HG03558 (cell line): ENCODE measurements around the gene COQ10A.

ENCODE experiments used
- ATAC-seq: cut with Tn5 transposase; IDR thresholded peaks from one replicate; pipeline ENCODE4 v1.9.1; 2021; ENCODE audit warnings: moderate number of reproducible peaks; ENCODE audit not compliant: unreplicated experiment; ENCODE audit errors: extremely low read depth

COQ10A gene

GRCh38 chr12:56304872-56305590, 38.3 kb downstream of the COQ10A start:
- ATAC-seq: no peak

GRCh38 chr12:56307221-56307965, 40.7 kb downstream of the COQ10A start:
- ATAC-seq: no peak

DNA sequence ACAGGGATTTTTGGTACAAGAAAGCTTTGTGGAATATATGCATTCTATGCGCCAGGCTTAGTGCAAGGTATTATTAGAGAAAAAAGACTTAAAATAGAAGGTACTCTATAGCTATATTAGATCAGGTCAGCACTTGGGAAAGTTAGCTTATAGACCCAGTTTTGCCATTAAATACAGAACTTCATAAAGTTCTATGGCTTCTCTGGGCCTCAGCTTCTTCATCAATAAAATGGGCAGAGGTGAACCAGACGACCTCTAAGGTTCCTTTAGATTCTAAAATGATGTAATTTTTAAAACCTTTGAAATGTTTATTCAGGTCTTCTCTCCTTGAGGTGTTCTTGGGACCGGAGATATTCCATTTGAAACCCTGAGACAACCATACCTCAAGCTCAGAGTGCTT, 42.0 kb downstream of the COQ10A start:
- ATAC-seq: no peak

- no peak for ATAC-seq
These were observed 44.3 kb downstream of the COQ10A start for GRCh38 chr12:56311003-56311402.

- ATAC-seq: no peak
These were observed 48.5 kb downstream of the COQ10A start for GRCh38 chr12:56315249-56315621.

DNA sequence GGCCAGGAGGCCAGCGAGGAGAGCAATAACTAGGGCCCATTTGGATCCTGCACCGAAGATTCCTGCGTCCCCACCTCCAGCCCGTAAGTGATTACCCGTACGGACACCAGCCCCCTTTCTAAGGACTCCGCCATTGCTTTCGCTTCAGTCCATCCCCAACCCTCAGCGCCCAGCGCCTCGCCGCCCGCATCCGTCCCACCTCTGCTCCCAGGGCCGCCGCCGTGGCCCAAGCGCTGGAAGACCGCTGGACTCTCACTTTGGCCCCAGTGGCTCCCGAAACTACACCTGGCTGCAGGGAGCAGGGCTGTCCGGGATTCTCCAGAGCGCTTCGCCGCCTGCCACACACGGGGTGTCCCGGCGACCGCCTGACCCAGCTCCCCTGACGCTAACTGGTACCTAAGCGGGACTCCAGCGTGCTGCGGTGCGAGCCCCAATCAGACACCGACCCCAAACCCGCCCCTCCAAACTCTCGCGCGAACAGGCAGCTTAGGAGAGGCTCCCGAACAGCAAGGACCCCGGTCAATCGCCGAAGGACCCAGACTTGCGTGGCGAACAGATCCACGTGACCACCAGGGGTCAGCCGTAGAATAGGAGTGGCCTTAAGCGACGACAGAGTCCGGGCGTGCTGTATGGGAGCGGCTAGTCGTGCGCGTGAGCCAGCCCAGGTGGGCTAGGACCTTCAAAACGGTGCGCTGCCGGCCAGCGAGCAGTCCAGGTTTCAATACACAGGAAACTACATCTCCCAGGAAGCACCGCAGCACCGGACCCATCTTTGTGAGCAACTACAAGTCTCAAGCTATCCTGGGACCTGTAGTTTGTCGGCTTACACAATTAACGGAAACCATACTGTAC, 49.1 kb downstream of the COQ10A start, which contains the start of gene CNPY2:
CNPY2 (minus strand) TSS at position 367 of the 852 bp plus-strand sequence. CDS start 771 bp downstream, outside the sequence.
- peak; percentile 77 for ATAC-seq

GRCh38 chr12:56317675-56318074, 50.9 kb downstream of the COQ10A start:
- ATAC-seq: no peak
